Dedifferentiated amniotic fluid mesenchymal stem cell (primary cell): ENCODE results near the gene ITCH.
A peak's percentile ranks its signal among the peaks of the same experiment; 100 is the strongest.
"Not testable (repeated sequence)": the region's sequence is repeated elsewhere in the genome, so short reads cannot be mapped to it uniquely, and the experiment has no call there.

Experiments
- DNase-seq: peaks from one replicate; pipeline ENCODE4 v3.0.0-alpha.2; 2016; ENCODE audit errors: extremely low spot score

Gene ITCH

DNA sequence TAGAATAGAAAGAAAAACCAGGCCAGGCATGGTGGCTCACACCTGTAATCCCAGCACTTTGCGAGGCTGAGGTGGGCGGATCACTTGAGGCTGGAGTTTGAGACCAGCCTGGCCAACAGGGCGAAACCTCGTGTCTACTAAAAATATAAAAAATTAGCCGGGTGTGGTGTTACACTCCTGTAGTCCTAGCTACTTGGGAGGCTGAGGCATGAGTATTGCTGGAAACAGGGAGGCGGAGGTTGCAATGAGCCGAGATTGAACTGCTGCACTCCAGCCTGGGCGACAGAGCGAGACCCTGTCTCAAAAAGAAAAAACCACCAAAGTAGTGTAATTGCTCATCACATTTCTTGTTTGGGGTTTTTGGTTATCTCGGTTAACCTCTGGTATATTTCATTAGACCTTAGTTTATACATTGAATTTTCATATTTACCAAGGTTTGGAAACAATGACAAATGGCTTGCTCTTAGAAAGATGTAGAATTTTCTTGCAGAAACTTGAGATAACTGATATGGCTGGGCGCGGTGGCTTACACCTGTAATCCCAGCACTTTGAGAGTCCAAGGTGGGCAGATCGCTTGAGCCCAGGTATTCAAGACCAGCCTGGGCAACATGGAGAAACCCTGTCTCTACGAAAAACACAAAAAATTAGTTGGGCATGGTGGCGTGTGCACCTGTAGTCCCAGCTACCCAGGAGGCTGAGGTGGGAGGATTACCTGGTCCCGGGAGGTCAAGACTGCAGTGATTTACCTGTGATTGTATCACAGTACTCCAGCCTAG, 14.2 kb downstream of the ITCH start:
- DNase-seq, result no peak

DNA sequence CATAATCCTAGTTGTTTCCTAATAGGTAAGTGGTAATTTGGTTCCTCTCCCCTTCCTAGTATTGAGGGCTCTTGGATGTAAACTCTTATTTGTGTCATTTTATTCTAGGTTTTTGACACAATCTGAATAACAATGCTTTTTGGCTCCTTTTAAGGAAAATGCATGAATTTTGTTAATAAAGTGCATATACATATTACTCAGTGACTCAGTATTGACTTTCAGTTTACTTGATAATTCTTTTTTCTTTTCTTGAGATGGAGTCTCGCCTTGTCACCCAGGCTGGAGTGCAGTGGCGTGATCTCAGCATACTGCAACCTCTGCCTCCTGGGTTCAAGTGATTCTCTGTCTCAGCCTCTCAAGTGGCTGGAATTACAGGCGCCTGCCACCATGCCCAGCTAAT, 19.1 kb downstream of the ITCH start:
- DNase-seq, result no peak

DNA sequence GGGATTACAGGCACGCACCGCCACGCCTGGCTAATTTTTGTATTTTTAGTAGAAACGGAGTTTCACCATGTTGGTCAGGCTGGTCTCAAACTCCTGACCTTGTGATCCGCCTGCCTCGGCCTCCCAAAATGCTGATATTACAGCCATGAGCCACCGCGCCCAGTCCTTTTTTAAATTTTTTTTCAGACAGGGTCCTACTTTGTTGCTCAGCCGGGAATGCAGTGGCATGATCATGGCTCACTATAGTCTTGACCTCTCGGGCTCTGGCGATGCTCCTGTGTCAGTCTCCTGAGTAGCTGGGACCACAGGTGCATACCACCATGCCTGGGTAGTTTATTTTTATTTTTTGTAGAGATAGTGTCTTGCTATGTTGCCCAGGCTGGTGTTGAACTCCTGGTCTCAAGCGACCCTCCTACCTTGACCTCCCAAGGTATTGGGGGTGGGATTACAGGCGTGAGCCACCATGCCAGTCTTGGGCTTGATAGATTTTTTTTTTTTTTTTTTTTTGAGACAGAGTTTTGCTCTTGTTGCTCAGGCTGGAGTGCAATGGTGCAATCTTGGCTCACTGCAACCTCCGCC, 19.9 kb downstream of the ITCH start:
- not testable (repeated sequence) for DNase-seq

- DNase-seq, result no peak
These were observed 22.4 kb downstream of the ITCH start for GRCh38 chr20:34385464-34385863.

- no peak for DNase-seq
These were observed 24.9 kb downstream of the ITCH start for GRCh38 chr20:34388000-34388399.

DNA sequence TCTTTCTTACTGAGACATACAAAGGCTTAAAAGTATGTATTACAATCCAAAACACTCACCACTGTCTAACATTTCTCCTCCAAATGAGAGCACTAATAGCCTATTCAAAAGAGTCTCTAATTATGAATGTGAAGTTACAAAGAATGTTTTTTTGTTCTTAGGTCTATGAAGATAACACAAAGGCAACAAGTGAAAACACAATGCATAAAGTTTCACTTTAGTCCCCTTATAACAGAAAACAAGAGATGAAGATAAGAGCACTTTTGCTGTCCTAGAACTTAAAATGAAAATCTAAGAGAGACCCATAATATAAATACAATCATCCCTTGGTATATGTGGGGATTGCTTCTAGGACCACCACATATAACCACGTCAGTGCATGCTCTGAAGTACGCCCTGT, 25.6 kb downstream of the ITCH start:
- DNase-seq, result no peak

DNA sequence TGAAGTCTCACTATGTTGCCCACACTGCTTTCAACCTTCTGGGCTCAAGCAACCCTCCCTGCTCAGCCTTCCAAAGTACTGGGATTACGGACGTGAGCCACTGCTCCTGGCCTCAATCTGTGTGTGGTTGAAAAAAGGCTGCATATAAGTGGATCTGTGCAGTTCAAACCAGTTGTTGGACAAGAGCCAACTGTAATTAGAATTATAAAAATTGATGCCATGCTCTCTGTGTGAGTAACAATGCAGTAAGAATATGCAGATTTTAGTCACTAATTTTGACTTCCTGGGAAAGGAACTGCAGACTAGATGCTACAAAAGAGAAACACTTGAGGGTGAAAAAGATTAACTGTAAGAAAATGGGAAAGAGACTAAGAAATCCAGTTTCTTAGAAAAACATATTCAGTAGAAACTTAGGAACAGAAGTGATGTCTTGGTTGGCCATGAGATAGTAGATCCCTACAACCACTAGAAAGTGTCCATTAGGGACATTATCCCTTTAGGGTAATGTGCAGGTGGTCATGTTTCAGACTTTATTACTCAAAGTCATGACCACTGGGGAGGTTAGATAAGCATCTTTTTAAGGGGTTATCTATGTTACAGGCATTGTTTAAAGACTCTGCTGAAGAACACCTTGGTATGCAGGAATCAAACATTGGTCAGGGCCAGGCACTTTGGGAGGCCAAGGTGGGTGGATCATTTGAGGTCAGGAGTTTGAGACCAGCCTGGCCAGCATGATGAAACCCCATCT, 26.3 kb downstream of the ITCH start:
- no peak for DNase-seq

DNA sequence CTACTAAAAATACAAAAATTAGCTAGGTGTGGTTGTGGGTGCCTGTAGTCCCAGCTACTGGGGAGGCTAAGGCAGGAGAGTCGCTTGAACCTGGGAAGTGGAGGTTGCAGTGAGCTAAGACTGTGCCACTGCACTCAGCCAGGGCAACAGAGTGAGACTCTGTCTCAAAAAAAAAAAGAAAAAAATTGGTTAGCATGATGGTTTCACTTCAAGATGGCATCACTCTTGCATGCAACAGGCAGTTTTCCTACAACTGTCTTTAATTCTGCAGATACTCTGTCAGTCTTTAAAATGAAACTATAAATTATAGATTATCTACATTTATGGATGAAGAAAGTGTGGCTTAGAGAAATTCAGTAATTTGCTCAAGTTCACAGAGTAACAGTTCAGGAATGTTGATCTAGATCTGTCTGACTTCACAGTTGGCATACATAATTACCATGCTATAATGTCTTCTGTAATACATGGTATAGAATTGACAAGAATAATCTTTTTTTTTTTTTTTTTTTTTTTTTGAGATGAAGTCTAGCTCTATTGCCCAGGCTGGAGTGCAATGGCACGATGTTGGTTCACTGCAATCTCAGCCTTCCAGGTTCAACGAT, 27.0 kb downstream of the ITCH start:
- DNase-seq, result no peak

- no peak for DNase-seq
These were observed 33.3 kb downstream of the ITCH start for GRCh38 chr20:34396408-34396807.

- no peak for DNase-seq
These were observed 34.0 kb downstream of the ITCH start for GRCh38 chr20:34397096-34397495.

DNA sequence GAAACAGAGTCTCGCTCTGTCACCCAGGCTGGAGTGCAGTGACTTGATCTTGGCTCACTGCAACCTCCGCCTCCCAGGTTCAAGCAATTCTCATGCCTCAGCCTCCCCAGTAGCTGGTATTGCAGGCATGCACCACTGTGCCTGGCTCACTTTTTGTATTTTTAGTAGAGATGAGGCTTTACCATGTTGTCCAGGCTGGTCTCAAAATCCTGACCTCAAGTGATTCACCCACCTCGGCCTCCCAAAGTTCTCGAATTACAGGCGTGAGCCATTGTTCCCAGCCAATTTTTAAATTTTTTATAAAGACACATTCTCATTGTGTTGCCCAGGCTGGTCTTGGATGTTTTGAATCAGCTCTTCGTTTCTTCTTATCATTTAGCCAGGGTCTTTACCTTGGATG, 37.7 kb downstream of the ITCH start:
- peak; percentile 52 for DNase-seq

DNA sequence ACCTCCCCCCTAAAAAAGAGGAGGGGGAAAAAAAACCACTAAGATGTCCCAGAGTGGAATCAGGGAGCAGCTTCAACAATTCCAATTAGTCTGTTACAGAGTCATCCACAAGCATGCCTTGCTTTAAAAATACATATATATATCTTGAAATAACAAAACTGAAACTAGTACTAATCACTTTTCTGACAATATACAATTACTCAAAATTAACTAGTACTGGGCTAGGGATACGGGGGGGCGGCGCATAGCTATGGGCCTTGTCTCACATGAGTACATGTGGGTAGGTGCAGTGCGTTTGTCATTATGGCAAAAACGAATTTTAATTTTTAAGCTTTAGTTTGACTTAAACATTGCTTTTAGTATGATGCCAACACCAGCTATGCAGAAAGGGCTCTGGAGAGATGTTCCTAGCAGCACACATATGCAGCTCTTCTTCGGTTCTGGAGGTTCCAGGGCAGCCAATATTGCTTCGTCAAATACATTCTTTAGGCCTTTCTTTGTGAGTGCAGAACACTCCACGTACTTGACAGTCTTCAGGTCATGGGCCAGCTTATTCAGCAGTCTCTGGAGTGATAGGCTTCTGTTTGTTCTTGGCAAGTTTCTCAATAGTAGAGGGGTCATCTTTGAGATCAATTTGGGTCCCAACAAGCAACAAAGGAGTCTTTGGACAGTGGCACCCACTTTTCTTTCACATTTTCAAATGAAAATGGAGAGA, 38.8 kb downstream of the ITCH start:
- no peak for DNase-seq

- DNase-seq, result peak; percentile 18
These were observed 39.4 kb downstream of the ITCH start for GRCh38 chr20:34402461-34402860.

DNA sequence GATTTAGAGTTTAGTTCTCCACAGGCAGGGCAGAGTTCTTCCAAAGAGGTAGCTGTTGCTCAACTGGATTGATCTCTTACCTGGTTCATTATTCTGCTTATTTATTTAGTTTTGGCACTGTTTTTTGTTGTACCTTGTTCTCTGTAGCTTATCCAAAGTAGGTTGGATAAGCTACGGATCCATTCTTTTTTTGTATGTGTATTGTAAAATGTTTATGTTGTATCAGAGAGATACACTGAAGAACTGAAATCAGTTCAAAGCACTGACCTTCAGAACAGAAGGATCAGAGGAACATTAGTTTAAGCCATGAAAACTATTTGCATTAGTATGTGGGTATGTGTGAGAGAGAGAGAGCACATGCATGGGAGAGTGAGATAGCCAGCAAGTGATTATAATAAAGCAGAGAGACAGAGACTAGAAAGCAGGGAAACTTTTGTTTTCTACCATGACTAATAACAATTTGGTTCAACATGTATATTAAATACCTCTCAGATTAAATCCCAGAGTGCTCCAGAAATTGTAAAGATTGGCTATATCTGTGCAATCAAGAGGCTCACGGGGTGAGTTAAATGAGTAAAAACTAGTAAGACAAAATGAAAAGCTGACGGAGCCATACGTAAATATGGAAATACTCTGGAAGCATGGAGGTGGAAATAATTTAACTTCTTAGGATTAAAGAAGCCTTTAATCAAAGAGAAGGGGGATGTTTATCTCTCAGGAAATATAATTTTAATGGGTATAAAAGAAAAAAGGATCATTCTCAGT, 40.2 kb downstream of the ITCH start:
- no peak for DNase-seq

- no peak for DNase-seq
These were observed 40.8 kb downstream of the ITCH start for GRCh38 chr20:34403908-34404307.

DNA sequence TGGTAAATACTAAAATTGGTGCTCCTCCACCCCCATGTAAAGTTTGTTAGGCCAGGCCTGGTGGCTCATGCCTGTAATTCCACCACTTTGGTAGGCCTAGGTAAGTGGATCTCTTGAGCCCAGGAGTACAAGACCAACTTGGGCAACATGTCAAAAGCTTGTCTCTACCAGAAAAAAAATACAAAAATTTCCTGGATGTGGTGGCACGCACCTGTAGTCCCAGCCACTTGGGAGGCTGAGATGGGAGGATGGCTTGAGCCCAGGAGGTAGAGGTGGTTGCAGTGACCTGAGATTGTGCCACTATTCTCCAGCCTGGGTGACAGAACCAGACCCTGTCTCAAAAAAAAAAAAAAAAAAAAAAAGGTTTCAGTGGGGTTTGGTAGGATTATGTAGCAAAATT, 41.7 kb downstream of the ITCH start:
- no peak for DNase-seq

DNA sequence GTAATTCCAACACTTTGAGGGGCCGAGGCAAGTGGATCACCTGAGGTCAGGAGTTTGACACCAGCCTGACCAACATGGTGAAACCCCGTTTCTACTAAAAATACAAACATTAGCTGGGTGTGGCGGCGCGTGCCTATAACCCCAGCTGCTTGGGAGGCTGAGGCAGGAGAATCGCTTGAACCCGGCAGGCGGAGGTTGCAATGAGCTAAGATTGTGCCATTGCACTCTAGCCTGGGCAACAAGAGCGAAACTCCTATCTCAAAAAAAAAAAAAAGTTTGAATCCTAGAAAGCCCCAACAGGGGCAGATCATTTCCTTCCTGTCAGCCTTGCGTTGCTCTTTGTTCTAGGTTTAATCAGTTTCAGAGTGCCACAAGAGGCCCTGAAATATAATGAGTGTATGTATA, 42.2 kb downstream of the ITCH start:
- DNase-seq, result not testable (repeated sequence)

DNA sequence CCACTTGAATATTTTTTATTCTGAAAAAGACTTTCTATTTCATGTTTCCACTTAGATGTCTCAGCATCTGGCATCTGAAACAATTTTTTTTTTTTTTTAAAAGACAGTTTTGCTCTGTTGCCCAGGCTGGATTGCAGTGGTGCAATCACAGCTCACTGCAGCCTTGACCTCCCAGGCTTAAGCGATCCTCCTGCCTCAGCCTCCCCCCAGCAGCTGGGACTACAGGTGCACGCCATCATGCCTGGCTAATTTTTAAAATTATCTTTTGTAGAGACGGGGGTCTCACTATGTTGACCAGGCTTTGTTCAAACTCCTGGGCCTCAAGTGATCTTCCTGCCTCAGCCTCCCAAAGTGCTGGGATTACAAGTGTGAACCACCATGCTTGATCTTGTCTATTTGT, 42.9 kb downstream of the ITCH start:
- DNase-seq, result not testable (repeated sequence)

DNA sequence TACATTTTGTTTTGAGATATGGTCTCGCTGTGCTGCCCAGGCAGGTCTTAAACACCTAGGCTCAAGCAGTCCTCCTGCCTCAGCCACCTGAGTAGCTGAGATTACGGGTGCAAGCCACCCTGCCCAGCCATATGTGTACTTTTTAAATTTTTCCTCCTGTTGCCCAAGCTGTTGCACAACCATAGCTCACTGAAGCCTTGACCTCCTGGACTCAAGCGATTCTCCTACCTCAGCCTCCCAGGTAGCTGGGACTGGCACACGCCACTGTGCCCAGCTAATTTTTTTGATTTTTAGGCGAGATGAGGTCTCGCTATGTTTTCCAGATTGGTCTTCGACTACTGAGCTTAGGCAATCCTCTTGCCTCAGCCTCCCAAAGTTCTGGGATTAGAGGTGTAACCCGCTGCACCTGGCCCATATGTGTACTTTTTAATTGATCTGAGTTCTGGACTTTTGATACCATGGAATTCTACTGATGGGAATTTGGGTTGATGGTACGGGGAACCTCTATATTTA, 44.9 kb downstream of the ITCH start:
- DNase-seq, result no peak

DNA sequence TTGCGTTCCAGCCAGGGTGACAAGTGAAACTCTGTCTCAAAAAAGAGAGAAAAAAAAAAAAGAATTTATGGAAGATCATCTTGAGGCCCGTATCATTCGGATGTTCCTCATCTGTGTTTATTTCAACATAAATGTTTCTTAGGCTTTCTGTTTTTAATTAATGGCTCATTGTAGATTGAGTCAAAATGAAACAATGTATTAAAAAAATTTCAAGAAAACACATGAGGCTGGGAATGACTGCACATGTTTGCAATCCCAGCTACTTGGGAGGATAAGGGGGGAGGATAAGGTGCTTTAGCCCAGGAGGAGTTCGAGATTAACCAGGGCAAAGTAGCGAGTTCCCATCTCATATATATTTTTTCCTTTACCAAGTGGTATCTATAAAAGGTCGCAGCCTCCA, 47.3 kb downstream of the ITCH start:
- no peak for DNase-seq

DNA sequence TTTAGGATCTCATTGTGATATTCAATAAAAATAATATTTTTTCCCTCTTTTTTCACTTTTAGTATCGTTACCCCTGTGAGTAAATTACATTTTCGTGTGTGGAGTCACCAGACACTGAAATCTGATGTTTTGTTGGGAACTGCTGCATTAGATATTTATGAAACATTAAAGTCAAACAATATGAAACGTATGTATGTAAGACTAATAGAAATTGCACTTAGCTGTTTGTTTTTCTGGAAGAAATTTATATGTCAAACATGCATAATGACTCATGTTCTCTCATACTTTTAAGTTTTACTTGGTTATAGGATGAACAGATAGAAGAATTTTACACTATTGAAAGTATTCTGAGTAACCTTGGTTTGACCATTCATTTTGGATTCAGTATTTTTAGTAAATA, 49.4 kb downstream of the ITCH start:
- no peak for DNase-seq
